Neural cell (in vitro differentiated cells): ENCODE results near the gene POGLUT2. TPM values are rescaled to one million over a fixed set of nuclear protein-coding genes. Genes with fewer than 3 reads are reported as not detected.

Experiments used
- H2AFZ ChIP-seq: fragments of 200-600, 300-800 bp; sonication (generic), shearing (Covaris generic); 2 replicates; pipeline ENCODE4 v1.6.0; 2014; ENCODE audit warnings: low read depth, mild to moderate bottlenecking, antibody characterized with exemption, low read length, moderate library complexity
- H3F3A ChIP-seq: fragments of 200-600 bp; shearing (Covaris generic); 2 replicates; pipeline ENCODE4 v1.6.1; 2016; ENCODE audit warnings: mild to moderate bottlenecking, moderate library complexity, mixed read lengths, antibody characterized with exemption, low read length; ENCODE audit not compliant: insufficient read depth, poor library complexity, severe bottlenecking
- H3K27ac ChIP-seq: fragments of 200-600, 300-800 bp; sonication (generic), shearing (Covaris generic); 2 replicates; pipeline ENCODE4 v1.5.1; 2014; ENCODE audit warnings: mild to moderate bottlenecking, low read length, moderate library complexity
- H3K27me3 ChIP-seq: fragments of 300-800, 200-600 bp; sonication (generic), shearing (Covaris generic); 2 replicates; pipeline ENCODE4 v1.6.0; 2014; ENCODE audit warnings: mild to moderate bottlenecking, low read depth, low read length, moderate library complexity; ENCODE audit not compliant: insufficient read depth
- H3K36me3 ChIP-seq: fragments of 300-800, 200-600 bp; sonication (generic), shearing (Covaris generic); 2 replicates; pipeline ENCODE4 v1.5.1; 2014; ENCODE audit warnings: mild to moderate bottlenecking, antibody characterized with exemption, low read length, moderate library complexity; ENCODE audit not compliant: insufficient read depth
- H3K4me2 ChIP-seq: fragments of 300-800, 200-600 bp; sonication (generic), shearing (Covaris generic); 2 replicates; pipeline ENCODE4 v1.6.0; 2014; ENCODE audit warnings: mild to moderate bottlenecking, low read length
- H3K4me3 ChIP-seq: fragments of 300-800, 200-600 bp; sonication (generic), shearing (Covaris generic); 2 replicates; pipeline ENCODE4 v1.5.1; 2014; ENCODE audit warnings: mild to moderate bottlenecking, low read length, moderate library complexity
- H3K79me2 ChIP-seq: fragments of 200-600 bp; shearing (Covaris generic); replicated peaks from 2 replicates; pipeline ENCODE4 v1.6.0; 2014; ENCODE audit warnings: mild to moderate bottlenecking, low read length, moderate library complexity; ENCODE audit not compliant: insufficient read depth
- H3K9ac ChIP-seq: fragments of 300-800, 200-600 bp; sonication (generic), shearing (Covaris generic); 2 replicates; pipeline ENCODE4 v1.6.1; 2016; ENCODE audit warnings: mild to moderate bottlenecking, low read length, mixed read lengths
- H3K9me2 ChIP-seq: fragments of 200-600 bp; shearing (Covaris generic); 2 replicates; pipeline ENCODE4 v1.6.1; 2016; ENCODE audit warnings: mild to moderate bottlenecking, low read length, mixed read lengths; ENCODE audit not compliant: insufficient read depth
- H3K9me3 ChIP-seq: fragments of 200-600, 300-800 bp; sonication (generic), shearing (Covaris generic); 2 replicates; pipeline ENCODE4 v1.6.1; 2016; ENCODE audit warnings: mild to moderate bottlenecking, mixed run types, low read length, moderate library complexity, mixed read lengths
- H4K20me1 ChIP-seq: fragments of 200-600 bp; shearing (Covaris generic); 2 replicates; pipeline ENCODE4 v1.6.1; 2016; ENCODE audit warnings: mild to moderate bottlenecking, mixed run types; ENCODE audit not compliant: insufficient read depth
- CTCF ChIP-seq: fragments of 450-650 bp; IDR thresholded peaks from 2 replicates; pipeline ENCODE4 v1.5.1; 2014; ENCODE audit warnings: antibody characterized with exemption, mild to moderate bottlenecking, moderate library complexity; ENCODE audit not compliant: poor library complexity, severe bottlenecking
- EP300 ChIP-seq: fragments of 450-650 bp; conservative IDR thresholded peaks from 2 replicates; pipeline ENCODE4 v1.6.1; 2014; ENCODE audit warnings: antibody characterized with exemption, mild to moderate bottlenecking, moderate library complexity; ENCODE audit not compliant: poor library complexity, severe bottlenecking
- EZH2 ChIP-seq: fragments of 200-600, 300-800 bp; shearing (Covaris generic), sonication (generic); IDR thresholded peaks from 2 replicates; pipeline ENCODE4 v1.6.1; 2014; ENCODE audit warnings: antibody characterized with exemption, low read length, borderline replicate concordance, mild to moderate bottlenecking; ENCODE audit not compliant: insufficient read depth, poor library complexity, severe bottlenecking
- MXI1 ChIP-seq: fragments of 450-650 bp; conservative IDR thresholded peaks from 2 replicates; pipeline ENCODE4 v1.6.1; 2014; ENCODE audit warnings: antibody characterized with exemption, mild to moderate bottlenecking; ENCODE audit not compliant: poor library complexity, severe bottlenecking
- POLR2AphosphoS5 ChIP-seq: IDR thresholded peaks from 2 replicates; pipeline ENCODE4 v1.6.1; 2012
- RAD21 ChIP-seq: fragments of 450-650 bp; conservative IDR thresholded peaks from 2 replicates; pipeline ENCODE4 v1.6.1; 2014; ENCODE audit warnings: antibody characterized with exemption, mild to moderate bottlenecking, moderate library complexity
- REST ChIP-seq: IDR thresholded peaks from 2 replicates; pipeline ENCODE4 v1.6.1; 2012; ENCODE audit warnings: borderline replicate concordance
- SMC3 ChIP-seq: fragments of 450-650 bp; conservative IDR thresholded peaks from 2 replicates; pipeline ENCODE4 v1.6.1; 2014; ENCODE audit warnings: antibody characterized with exemption, mild to moderate bottlenecking, moderate library complexity; ENCODE audit not compliant: poor library complexity
- TAF1 ChIP-seq: IDR thresholded peaks from 2 replicates; pipeline ENCODE4 v1.6.1; 2012; ENCODE audit warnings: low read depth
- polyA plus RNA-seq: library from polyadenylated mRNA; depleted of rRNA; stranded (reverse); fragments of >200 nt; gene quantifications from 2 replicates; pipeline ENCODE4 v1.2.3, GENCODE V29; 2014

POGLUT2 gene
- polyA plus RNA-seq, 1 donor from 2014 or later = 51.7 TPM

DNA sequence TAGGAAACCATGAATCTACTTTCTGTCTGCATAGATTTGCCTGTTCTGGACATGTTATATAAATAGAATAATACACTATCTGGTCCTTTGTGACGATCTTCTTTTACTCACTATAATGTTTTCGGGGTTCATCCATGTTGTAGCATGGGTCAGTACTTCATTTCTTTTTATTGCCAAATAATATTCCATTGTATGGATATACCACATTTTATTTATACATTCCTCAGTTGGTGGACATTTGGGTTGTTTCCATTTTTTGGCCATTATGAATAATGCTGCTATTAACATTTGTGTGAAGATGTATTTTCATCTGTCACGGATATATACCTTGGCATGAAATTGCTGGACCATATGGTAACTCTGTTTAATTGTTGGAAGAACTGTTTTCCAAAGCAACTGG, 6.9 kb upstream of the POGLUT2 start:
- H3F3A ChIP-seq = no peaks in the 10 kb centered on the region
- no peaks in the 10 kb centered on the region for H4K20me1 ChIP-seq
- H3K9ac ChIP-seq = no peak overlapping the region
- H2AFZ ChIP-seq = no peak overlapping the region
- TF ChIP-seq TAF1 (no peak), RAD21 (no peak), SMC3 (no peak), POLR2AphosphoS5 (no peak), CTCF (no peak), EZH2 (no peak), REST (no peak), MXI1 (no peak), EP300 (no peak)
- no peaks in the 10 kb centered on the region for H3K9me2 ChIP-seq
- H3K79me2 ChIP-seq = no peaks in the 10 kb centered on the region
- no peak overlapping the region for H3K4me2 ChIP-seq
- H3K27ac ChIP-seq = no peak overlapping the region
- no peaks in the 10 kb centered on the region for H3K9me3 ChIP-seq
- H3K4me3 ChIP-seq = no peak overlapping the region
- H3K27me3 ChIP-seq = no peaks in the 10 kb centered on the region
- no peaks in the 10 kb centered on the region for H3K36me3 ChIP-seq

DNA sequence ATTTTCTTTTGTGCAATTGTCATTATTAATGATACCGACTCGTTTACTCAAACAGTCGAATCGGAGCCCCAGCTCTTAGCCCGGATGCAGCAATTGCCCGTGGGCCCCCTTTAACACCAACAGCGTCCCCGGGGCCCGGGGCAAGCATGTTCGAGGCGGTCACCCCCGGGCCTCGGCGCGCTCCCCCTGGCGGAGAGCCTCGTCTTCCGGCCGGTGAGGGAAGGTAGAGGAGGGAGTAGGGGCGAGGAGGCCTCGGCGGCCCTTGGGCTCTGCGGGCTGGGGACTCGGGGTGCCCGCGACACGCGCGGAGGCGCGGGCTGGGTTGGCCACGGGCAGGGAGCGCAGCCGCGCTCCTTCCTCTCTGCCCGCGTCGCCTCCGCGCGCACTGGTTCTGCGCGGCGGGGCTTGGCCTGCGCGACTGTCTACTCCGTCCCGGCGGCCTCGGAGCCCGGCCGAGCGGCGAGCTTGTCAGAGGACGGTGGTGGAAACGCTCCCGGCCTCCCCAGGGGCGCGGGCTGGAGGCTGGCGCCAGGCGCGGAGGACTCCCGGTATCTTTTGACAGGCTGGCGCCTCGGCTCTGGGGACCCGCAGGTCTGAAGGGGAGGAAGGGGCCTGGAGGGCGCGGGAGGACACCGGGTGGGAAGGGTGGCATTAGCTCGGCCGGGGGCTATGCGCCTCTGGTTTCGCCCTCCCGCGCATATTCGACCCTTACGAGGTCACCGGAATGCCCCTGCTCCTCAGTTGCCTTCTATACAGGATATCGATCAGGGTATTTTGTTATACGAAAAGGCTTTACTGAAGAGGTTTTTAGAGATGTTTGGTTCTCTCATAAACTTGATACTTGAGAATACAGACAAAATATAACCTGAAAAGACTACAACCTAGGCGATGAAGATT, 1.6 kb upstream of the POGLUT2 start:
- Histone ChIP-seq H2AFZ (peak overlapping the region; percentile 51), H3K27ac (no peak overlapping the region)

More for the DNA sequence above, 1.6 kb upstream of the POGLUT2 start:
- Histone ChIP-seq H3F3A (no peaks in the 10 kb centered on the region), H3K9me2 (no peaks in the 10 kb centered on the region), H3K4me2 (peak overlapping the region; percentile 58), H3K4me3 (peak overlapping the region; percentile 89), H3K36me3 (no peaks in the 10 kb centered on the region), H3K79me2 (peaks cover 12% of the 10 kb centered on the region), H4K20me1 (no peaks in the 10 kb centered on the region), H3K27me3 (no peaks in the 10 kb centered on the region), H3K9ac (peak overlapping the region; percentile 79), H3K9me3 (no peaks in the 10 kb centered on the region)
- no peak for TF ChIP-seq EP300
- TF ChIP-seq SMC3 = peak; percentile 71
- TF ChIP-seq MXI1 = peak; percentile 33
- peak; percentile 40 for TF ChIP-seq REST
- TF ChIP-seq RAD21 = peak; percentile 54
- TF ChIP-seq CTCF = peak; percentile 80
- TF ChIP-seq EZH2 = no peak
- peak; percentile 20 for TF ChIP-seq POLR2AphosphoS5
- no peak for TF ChIP-seq TAF1
